ENCODE results near the gene RBM25.

GRCh38 chr14:73097421-73097820 is 39.1 kb downstream of the RBM25 start:
- TF ChIP-seq ZNF70 (CRISPR knock-in tag; IDR thresholded peaks at IDR 0.05), result no peak
- TF ChIP-seq ZFP30 (CRISPR knock-in tag; IDR thresholded peaks at IDR 0.05), result no peak
- TF ChIP-seq ARNTL (CRISPR knock-in tag; IDR thresholded peaks at IDR 0.05; ENCODE audit: borderline replicate concordance, low read depth), result no peak

Data from SK-N-SH treated with all-trans-retinoic acid at 6 μM for 48 hours (cell line).